IPS-NIHi11 (cell line): ENCODE measurements around the gene DRD2.
A peak's percentile ranks its signal among the peaks of the same experiment; 100 is the strongest.

Source experiments
- DNase-seq: peaks from one replicate; pipeline ENCODE4 v3.0.0; 2012; ENCODE audit warnings: mixed read lengths, low spot score

DRD2 gene

DNA sequence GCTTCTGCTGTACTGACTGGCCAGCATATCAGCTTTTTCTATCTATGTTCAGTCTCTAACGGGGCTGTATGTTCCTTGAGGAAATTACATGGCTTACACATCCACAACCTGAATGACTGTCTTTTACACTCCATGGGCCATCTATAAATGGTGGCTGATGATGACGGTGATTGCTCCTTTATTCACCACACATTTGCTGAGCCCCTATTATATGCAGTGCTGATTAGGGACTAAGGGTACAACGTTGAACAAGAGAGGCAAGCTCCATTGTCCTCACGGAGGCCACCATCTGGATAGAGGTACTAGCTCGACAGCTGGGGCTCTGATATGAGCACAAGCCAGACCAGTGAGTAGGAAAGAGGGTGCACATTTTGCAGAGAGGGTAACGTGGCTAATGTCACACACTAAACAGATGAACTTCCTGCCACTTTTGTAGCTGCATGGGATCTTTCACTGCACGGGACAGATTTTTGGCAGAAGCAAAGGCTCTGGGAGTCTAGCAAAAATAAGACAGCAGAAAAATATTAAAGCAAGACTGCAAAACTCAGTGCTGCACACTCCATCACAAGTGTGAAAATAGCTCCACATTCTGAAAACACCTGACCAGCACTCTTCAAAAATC lies 30.6 kb downstream of the DRD2 start:
- no peak for DNase-seq

GRCh38 chr11:113440816-113441215 lies 34.4 kb downstream of the DRD2 start:
- DNase-seq, result no peak

DNA sequence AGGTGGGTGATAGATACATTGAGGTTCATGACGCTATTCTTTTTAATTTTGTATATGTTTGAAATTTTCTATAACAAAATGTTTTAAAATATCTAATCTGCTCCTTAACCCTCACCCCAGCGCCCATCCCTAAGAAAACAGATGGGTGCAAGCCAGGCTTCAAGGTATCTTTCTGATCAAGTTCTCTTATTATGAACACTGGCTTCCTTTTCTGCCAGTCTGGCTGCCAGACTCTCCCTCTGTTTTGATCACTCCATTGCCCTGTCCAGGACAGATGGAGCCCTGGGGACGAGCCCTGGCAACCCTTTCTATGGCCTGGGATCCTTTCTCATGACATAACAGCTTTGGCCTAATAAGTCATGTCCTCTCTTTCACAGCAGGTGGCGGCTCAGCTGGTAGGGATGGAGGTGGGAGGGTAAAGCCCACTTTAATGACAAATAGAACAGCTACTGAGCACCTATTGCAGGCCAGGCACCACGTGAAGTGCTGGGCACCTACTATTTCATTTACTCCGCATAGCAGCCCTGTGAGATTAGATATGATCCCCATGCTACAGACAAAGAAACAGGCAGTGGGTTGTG lies 38.4 kb downstream of the DRD2 start:
- no peak for DNase-seq

- no peak for DNase-seq
Observed at GRCh38 chr11:113435190-113435968, 39.8 kb downstream of the DRD2 start.

DNA sequence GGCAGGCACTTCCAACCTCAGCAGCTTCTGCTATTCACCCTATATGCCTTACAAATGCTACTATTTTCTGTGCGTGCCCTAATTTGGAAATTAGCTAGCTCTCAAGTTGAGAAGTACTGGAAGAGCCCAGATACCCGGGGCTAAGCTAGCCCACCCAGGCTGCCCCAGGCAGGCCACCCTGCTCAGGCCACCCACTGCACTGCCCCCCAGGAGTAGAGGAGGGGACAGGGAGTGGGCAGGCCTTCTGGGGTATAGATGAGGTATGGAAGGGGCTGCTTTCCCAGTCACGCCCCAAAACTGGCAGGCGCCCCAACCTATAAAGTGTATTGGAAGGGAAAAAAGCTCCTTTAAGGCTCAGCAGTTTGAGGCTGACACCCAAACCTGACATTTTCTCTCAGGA lies 43.5 kb downstream of the DRD2 start:
- no peak for DNase-seq

- no peak for DNase-seq
Observed at GRCh38 chr11:113426686-113427085, 48.5 kb downstream of the DRD2 start.

GRCh38 chr11:113420808-113421207 lies 54.4 kb downstream of the DRD2 start:
- no peak for DNase-seq

- no peak for DNase-seq
Observed at GRCh38 chr11:113419454-113420003, 55.7 kb downstream of the DRD2 start.

DNA sequence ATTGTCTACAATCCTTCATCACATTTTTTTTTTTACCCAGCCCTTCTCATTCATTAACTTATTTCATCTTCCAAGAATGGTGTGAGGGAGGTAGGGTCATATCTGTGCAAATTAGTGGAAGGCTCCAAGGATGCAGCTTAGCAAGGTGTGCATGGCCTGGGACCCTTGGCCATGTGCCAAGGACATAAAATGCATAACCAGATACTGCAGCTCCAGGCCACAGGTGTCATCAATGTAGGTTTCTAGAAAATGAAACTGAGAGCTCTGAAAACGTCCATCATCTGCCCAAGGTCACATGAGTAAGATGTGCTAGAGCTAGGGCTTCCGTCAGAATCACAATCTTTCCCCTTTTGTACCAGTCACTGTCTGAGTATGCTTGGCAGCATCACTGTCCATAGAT lies 57.8 kb downstream of the DRD2 start:
- no peak for DNase-seq

GRCh38 chr11:113415343-113415742 lies 59.9 kb downstream of the DRD2 start:
- DNase-seq, result no peak

GRCh38 chr11:113412675-113413074 lies 62.5 kb downstream of the DRD2 start:
- DNase-seq, result no peak

DNA sequence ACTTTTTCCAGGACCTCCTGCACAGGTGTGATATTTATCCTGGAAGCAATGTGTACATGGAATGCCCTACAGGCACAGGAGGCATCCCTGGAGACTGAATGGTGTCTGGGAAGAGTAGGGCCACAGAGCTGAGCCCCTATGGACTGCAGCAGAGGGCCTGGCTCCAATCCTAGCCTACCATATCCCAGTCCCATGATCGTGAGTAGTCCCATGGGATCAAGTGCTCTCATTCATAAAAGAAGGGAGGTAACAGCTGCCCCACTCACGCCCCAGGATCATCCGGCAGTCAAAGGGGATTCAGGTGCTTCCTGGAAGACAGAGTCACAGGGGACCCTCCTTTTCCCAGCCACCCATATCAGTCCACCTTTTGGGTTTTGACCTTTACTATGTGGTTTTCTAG lies 63.7 kb downstream of the DRD2 start:
- DNase-seq, result no peak

DNA sequence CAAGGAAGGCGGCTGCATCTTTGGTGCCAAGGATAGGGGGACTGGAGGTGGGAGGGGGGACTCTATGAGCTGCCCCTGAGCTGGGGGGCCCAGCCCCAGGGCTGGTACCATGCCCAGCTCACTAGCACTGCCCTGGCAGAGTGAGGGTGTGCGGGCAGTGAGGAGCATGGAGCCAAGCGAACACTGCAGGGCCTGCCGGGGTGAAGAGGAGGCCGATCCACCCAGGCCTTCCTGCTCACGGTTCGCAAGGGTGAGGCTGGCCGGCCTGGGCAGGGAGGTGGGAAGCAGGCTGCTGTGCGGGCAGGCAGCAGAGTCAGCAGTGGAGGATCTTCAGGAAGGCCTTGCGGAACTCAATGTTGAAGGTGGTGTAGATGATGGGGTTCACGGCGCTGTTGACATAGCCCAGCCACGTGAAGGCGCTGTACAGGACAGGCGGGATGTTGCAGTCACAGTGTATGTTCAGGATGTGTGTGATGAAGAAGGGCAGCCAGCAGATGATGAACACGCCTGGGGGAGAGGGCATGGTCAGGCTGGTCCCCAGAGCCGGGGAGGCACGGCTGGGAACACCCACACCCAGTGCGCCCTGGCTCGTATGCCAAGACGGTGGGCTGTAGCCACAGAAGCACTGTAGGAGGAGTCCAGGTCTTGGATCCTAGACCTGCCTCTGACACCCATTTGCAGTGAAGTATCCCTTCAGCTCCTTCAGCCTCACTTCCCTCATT lies 64.6 kb downstream of the DRD2 start:
- DNase-seq, result no peak

DNA sequence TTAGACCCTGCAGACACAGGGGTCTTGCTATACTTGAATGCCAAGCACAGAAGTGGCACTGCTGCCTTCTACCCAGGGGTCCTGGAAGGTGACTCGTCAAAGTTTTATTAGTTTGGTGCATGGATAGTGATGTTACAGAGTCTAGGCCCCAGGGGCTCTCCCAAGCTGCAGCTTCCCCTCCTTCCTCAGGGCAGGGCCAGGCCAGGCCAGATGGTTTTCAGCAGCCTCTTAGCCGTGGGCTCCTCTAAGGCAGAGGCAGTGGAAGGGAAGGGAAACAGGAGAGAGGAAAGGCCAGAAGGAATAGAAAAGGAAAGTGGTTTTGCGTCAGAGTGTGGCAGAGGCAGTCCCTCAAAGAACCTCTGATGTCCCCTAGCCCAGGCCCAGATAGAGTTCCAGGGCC lies 65.7 kb downstream of the DRD2 start:
- DNase-seq, result no peak

GRCh38 chr11:113408887-113409286 lies 66.3 kb downstream of the DRD2 start:
- DNase-seq, result no peak

DNA sequence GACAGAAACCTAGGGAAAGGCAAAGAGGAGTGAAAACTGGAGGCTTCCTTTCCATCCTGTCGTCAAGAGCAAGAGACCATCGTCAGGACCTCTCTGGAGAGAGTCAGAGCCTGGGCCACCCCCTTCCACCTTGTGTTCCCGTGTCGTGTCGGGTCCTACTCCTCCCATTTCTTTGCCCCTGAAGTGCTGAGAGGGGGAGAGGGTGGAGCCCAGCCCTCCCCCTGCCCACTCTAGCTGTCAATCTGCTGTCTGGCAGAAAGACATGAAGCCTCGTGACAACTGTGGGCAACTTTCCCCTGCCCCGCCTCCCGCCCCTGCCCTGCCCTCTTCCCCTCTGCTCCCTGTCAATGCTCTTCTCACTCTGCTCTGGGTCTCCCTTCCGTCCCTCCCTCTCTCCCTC lies 67.0 kb downstream of the DRD2 start:
- DNase-seq, result no peak

DNA sequence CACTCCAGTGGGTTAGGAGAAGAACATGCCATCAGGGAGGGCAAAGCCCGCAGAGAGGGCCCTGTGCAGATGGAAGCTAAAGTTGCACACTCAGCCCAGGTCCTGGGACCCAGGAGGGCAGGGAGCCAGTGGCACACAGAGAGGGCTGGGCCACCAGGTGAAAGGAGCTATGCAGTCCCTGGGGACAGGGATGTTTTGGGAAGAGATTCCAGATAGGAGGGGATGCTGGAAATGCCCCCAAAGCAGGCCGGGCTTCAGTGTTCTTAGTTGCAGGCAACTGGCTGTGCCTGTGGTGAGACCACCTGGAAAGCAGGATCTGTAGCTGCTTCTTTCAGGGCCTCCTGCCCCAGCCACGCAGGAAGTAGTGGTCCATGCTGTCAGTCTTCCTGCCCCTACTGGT lies 68.0 kb downstream of the DRD2 start:
- DNase-seq, result no peak

- DNase-seq, result no peak
Observed at GRCh38 chr11:113405724-113406478, 69.3 kb downstream of the DRD2 start.

GRCh38 chr11:113404859-113405430 lies 70.3 kb downstream of the DRD2 start:
- DNase-seq, result no peak

- peak; percentile 42 for DNase-seq
Observed at GRCh38 chr11:113401718-113402117, 73.5 kb downstream of the DRD2 start.

DNA sequence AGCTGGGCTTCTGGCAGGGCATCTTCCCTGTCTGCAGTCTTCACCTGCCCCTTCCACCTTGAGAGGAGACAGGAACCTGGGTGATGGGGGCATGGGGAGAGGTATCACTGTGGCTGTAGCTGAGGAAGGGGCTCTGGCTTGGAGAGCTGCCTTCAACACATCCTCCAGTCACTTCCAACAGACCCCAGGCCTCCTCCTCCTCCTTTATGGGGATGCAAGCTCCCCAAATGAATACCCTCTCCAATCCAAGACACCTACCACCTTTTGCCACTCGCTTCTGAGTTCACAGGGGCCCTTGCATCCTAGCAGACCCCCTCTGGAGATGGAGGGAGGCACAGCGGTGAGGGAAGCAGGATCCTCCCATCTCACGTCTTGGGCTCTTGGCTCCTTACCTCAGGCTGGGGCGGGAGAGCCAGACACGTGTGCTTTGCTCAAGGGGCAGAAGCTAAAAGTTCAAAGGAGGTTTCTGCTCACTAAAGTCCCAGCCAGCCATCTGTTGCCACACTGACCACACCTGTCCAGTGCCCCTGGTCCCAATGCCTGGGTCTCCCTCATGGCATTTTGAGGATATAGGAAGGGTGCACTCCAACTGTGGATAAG lies 74.5 kb downstream of the DRD2 start:
- no peak for DNase-seq
